ENCODE results near the gene CST6. TPM values are rescaled to one million over a fixed set of nuclear protein-coding genes. Genes with fewer than 3 reads are reported as not detected.

Gene CST6
- total and polyA plus RNA-seq, 2 experiments from 2014 or later = 3.0 to 9.4 TPM

DNA sequence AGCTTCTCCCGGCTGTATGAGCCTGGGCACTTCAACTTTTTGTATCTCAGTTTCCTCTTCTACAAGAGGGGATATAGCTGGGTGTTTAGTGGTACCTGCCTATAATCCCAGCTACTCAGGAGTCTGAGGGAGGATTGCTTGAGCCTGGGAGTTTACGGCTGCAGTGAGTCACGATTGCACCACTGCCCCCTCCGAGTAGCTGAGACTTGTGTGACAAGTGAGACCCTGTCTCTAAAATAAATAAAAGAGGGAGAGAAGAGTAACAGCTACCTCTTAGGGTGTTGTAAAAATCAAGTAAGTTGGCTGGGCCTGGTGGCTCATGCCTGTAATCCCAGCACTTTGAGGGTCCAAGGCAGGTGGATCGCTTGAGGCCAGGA, 24.5 kb downstream of the CST6 start:
- Histone ChIP-seq H3K9me2 (replicated peaks; ENCODE audit: insufficient read depth) (no peaks in the 10 kb centered on the region), H2AFZ (no peak overlapping the region), H3K36me3 (replicated peaks; ENCODE audit: insufficient read depth, low read depth) (no peaks in the 10 kb centered on the region), H3K4me3 (no peak overlapping the region), H3K27ac (no peak overlapping the region), H3K27me3 (no peaks in the 10 kb centered on the region), H3K9me3 (ENCODE audit: low read depth) (no peaks in the 10 kb centered on the region), H3K79me2 (no peaks in the 10 kb centered on the region), H4K20me1 (ENCODE audit: insufficient read depth, poor library complexity, severe bottlenecking) (no peaks in the 10 kb centered on the region), H3K4me1 (ENCODE audit: insufficient read depth) (no peaks in the 10 kb centered on the region), H3K4me2 (no peak overlapping the region)
- TF ChIP-seq, protein P1, sequence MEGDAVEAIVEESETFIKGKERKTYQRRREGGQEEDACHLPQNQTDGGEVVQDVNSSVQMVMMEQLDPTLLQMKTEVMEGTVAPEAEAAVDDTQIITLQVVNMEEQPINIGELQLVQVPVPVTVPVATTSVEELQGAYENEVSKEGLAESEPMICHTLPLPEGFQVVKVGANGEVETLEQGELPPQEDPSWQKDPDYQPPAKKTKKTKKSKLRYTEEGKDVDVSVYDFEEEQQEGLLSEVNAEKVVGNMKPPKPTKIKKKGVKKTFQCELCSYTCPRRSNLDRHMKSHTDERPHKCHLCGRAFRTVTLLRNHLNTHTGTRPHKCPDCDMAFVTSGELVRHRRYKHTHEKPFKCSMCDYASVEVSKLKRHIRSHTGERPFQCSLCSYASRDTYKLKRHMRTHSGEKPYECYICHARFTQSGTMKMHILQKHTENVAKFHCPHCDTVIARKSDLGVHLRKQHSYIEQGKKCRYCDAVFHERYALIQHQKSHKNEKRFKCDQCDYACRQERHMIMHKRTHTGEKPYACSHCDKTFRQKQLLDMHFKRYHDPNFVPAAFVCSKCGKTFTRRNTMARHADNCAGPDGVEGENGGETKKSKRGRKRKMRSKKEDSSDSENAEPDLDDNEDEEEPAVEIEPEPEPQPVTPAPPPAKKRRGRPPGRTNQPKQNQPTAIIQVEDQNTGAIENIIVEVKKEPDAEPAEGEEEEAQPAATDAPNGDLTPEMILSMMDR (IDR thresholded peaks at IDR 0.05; ENCODE audit: poor library complexity) = no peak
- TF ChIP-seq EZH2 (IDR thresholded peaks at IDR 0.05; ENCODE audit: borderline replicate concordance) (no peak), EZH2phosphoT487 (IDR thresholded peaks at IDR 0.05; ENCODE audit: low read depth, severe bottlenecking, unreplicated experiment) (no peak)
- 79% methylated on average over 5 of the region's 5 CpGs for WGBS (ENCODE audit: low lambda C conversion rate, missing lambda C conversion rate)
- DNase-seq (ENCODE audit: low spot score) = no peak

DNA sequence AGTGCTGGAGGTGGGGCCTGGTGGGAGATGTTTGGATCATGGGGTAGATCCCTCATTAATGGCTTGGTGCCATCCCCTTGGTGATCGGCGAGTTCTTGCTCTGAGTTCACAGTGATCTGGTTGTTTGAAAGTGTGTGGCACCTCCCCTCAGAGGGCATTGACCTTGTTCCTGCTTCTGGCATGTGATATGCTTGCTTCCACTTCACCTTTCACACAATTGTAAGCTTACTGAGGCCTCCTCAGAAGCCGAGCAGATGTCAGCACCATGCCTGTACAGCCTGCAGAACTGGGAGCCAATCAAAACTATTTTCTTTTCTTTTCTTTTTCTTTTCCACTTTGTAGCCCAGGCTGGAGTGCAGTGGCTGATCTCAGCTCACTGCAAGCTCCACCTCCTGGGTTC, 25.5 kb downstream of the CST6 start:
- no peaks in the 10 kb centered on the region for H3K27me3 ChIP-seq
- no peaks in the 10 kb centered on the region for H3K4me1 ChIP-seq (ENCODE audit: insufficient read depth)
- H3K79me2 ChIP-seq = no peaks in the 10 kb centered on the region
- H3K36me3 ChIP-seq (replicated peaks; ENCODE audit: insufficient read depth, low read depth) = no peaks in the 10 kb centered on the region
- H2AFZ ChIP-seq = no peak overlapping the region
- no peak overlapping the region for H3K4me3 ChIP-seq
- no peaks in the 10 kb centered on the region for H3K9me3 ChIP-seq (ENCODE audit: low read depth)
- no peak for TF ChIP-seq EZH2 (IDR thresholded peaks at IDR 0.05; ENCODE audit: borderline replicate concordance)
- no peak for TF ChIP-seq EZH2phosphoT487 (IDR thresholded peaks at IDR 0.05; ENCODE audit: low read depth, severe bottlenecking, unreplicated experiment)
- TF ChIP-seq, protein P1 (IDR thresholded peaks at IDR 0.05; ENCODE audit: poor library complexity) = no peak
- H4K20me1 ChIP-seq (ENCODE audit: insufficient read depth, poor library complexity, severe bottlenecking) = no peaks in the 10 kb centered on the region
- no peaks in the 10 kb centered on the region for H3K9me2 ChIP-seq (replicated peaks; ENCODE audit: insufficient read depth)
- H3K27ac ChIP-seq = no peak overlapping the region
- no peak for DNase-seq (ENCODE audit: low spot score)
- H3K4me2 ChIP-seq = no peak overlapping the region
- 96% methylated on average over 3 of the region's 3 CpGs for WGBS (ENCODE audit: low lambda C conversion rate, missing lambda C conversion rate)

DNA sequence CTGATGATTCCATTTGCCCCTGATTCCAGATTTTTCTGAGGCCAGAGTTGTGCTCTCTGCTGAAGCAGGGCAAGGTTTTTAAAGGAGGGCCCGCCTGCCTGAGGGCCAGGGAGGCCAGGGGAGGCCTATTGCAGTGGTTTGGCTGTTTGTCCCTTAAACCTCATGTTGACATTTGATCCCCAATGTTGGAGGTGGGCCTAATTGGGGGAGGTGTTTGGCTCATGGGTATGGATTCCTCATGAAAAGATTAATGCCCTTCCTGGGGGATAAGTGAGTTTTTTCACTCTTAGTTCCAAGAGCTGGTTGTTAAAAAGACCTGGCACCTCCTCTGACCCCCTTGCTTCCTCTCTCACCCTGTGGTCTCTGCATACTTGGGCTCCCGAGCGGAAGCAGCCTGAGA, 28.0 kb downstream of the CST6 start:
- no peak overlapping the region for H3K27ac ChIP-seq
- H3K9me3 ChIP-seq (ENCODE audit: low read depth) = no peaks in the 10 kb centered on the region
- WGBS (ENCODE audit: low lambda C conversion rate, missing lambda C conversion rate) = 93% methylated on average over 3 of the region's 3 CpGs
- H3K9me2 ChIP-seq (replicated peaks; ENCODE audit: insufficient read depth) = no peaks in the 10 kb centered on the region
- H3K36me3 ChIP-seq (replicated peaks; ENCODE audit: insufficient read depth, low read depth) = no peaks in the 10 kb centered on the region
- H3K79me2 ChIP-seq = no peaks in the 10 kb centered on the region
- no peaks in the 10 kb centered on the region for H4K20me1 ChIP-seq (ENCODE audit: insufficient read depth, poor library complexity, severe bottlenecking)
- no peaks in the 10 kb centered on the region for H3K27me3 ChIP-seq
- no peak overlapping the region for H3K4me2 ChIP-seq
- DNase-seq (ENCODE audit: low spot score) = no peak
- no peak for TF ChIP-seq EZH2phosphoT487 (IDR thresholded peaks at IDR 0.05; ENCODE audit: low read depth, severe bottlenecking, unreplicated experiment)
- no peak for TF ChIP-seq EZH2 (IDR thresholded peaks at IDR 0.05; ENCODE audit: borderline replicate concordance)
- TF ChIP-seq, protein P1 (IDR thresholded peaks at IDR 0.05; ENCODE audit: poor library complexity) = no peak
- no peaks in the 10 kb centered on the region for H3K4me1 ChIP-seq (ENCODE audit: insufficient read depth)
- no peak overlapping the region for H2AFZ ChIP-seq
- H3K4me3 ChIP-seq = no peak overlapping the region
